ENCODE results near the gene RCBTB1. TPM values are rescaled to one million over a fixed set of nuclear protein-coding genes. Genes with fewer than 3 reads are reported as not detected.

RCBTB1 gene
- total RNA-seq, 1 experiment from 2014 or later = 6.3 TPM

DNA sequence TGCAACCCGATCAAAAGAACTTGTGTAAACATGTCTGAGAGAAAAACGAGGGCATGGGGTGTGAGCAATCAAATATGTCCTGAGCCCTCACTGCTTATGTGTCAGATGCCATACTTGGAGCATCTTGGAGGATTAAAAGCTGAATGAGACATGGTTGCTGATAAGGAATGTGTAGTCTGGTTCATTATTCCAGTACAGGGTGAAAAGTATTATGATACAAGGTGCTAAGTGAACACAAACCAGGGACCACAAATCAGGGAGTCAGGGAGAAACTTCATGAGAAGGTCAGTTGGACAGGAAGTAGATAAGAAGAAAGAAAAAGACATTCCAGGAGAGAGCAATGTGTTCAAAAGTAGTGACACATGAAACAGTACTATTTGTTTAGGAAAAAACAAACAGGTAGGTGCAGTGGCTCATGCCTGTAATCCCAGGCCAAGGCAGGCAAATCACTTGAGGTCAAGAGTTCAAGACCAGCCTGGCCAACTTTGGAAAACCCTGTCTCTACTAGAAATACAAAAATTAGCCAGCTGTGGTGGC is 2.0 kb upstream of the RCBTB1 start:
- no TSS peak for BruUV-seq (replicated peaks)
- no peak for TF ChIP-seq CTCF (IDR thresholded peaks at IDR 0.05; ENCODE audit: unreplicated experiment)
- H3K36me3 Mint-ChIP-seq (ENCODE audit: insufficient read depth, unreplicated experiment) = peaks cover 20% of the 10 kb centered on the region
- CTCF ChIA-PET = no interaction called here
- H3K4me1 Mint-ChIP-seq (ENCODE audit: low read depth, unreplicated experiment) = peaks cover 16% of the 10 kb centered on the region
- H3K9me3 Mint-ChIP-seq (ENCODE audit: low read depth, unreplicated experiment) = no peaks in the 10 kb centered on the region
- DNase-seq = no peak
- H3K27ac Mint-ChIP-seq (ENCODE audit: unreplicated experiment) = peak overlapping the region; percentile 8
- H3K4me3 Mint-ChIP-seq (ENCODE audit: low read depth, unreplicated experiment) = peak overlapping the region; percentile 76
- intact Hi-C loops (cut with micrococcal nuclease; ENCODE audit: unreplicated experiment) = no loop called here
- no peaks in the 10 kb centered on the region for H3K27me3 Mint-ChIP-seq (ENCODE audit: unreplicated experiment)

DNA sequence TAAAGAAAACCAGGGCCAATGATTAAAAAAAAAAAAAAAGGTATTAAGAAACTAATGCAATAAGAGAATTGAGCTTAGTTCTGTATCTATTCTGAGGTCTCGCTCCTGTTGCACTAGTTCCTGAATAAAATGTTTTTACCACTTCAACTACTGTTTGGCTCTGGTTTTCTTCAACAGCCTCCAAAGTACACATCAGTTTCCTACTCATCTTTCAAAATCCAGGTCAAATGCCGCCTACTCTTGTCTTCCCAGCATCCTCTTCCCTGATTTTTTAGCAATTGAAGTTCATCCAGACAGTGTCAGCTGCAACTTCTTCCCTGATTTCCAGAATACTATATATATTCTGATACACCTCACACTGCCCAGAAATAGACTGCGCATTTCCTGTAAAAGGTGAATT is 1.4 kb upstream of the RCBTB1 start:
- Mint-ChIP-seq H3K4me1 (ENCODE audit: low read depth, unreplicated experiment) (peaks cover 16% of the 10 kb centered on the region), H3K36me3 (ENCODE audit: insufficient read depth, unreplicated experiment) (peaks cover 20% of the 10 kb centered on the region), H3K27ac (ENCODE audit: unreplicated experiment) (peak overlapping the region; percentile 8), H3K9me3 (ENCODE audit: low read depth, unreplicated experiment) (no peaks in the 10 kb centered on the region), H3K27me3 (ENCODE audit: unreplicated experiment) (no peaks in the 10 kb centered on the region), H3K4me3 (ENCODE audit: low read depth, unreplicated experiment) (peak overlapping the region; percentile 76)
- DNase-seq = no peak
- CTCF ChIA-PET = no interaction called here
- BruUV-seq (replicated peaks) = no TSS peak
- intact Hi-C loops (cut with micrococcal nuclease; ENCODE audit: unreplicated experiment) = no loop called here
- no peak for TF ChIP-seq CTCF (IDR thresholded peaks at IDR 0.05; ENCODE audit: unreplicated experiment)

DNA sequence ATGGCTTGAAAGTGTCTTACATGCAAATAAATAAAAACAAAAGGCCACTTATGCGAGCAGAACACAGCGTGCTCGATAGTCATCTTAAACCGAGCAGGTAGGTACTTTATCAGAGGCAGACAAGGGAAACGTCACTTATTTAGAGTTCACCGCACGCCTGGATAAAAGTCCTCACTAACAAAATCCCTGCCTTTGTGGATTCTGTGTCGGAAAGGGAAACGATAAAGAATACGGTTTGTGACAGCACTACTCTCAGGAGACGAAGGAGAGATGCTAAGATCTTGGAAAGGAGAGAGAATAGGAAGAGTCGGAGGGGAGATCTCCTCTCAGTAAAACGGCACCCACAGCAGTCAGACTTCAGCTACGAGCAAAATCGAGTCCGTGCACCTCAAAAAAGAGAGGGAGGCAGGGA is 581 bp downstream of the RCBTB1 start:
- Mint-ChIP-seq H3K36me3 (ENCODE audit: insufficient read depth, unreplicated experiment) (peaks cover 20% of the 10 kb centered on the region), H3K4me1 (ENCODE audit: low read depth, unreplicated experiment) (peaks cover 16% of the 10 kb centered on the region), H3K9me3 (ENCODE audit: low read depth, unreplicated experiment) (no peaks in the 10 kb centered on the region), H3K27me3 (ENCODE audit: unreplicated experiment) (no peaks in the 10 kb centered on the region), H3K27ac (ENCODE audit: unreplicated experiment) (peak overlapping the region; percentile 69), H3K4me3 (ENCODE audit: low read depth, unreplicated experiment) (peak overlapping the region; percentile 76)
- TF ChIP-seq CTCF (IDR thresholded peaks at IDR 0.05; ENCODE audit: unreplicated experiment) = no peak
- BruUV-seq (replicated peaks) = no TSS peak
- intact Hi-C loops (cut with micrococcal nuclease; ENCODE audit: unreplicated experiment) = no loop called here
- CTCF ChIA-PET = no interaction called here
- no peak for DNase-seq

- Mint-ChIP-seq H3K4me3 (ENCODE audit: low read depth, unreplicated experiment) (no peak overlapping the region), H3K9me3 (ENCODE audit: low read depth, unreplicated experiment) (no peaks in the 10 kb centered on the region), H3K27ac (ENCODE audit: unreplicated experiment) (no peak overlapping the region), H3K36me3 (ENCODE audit: insufficient read depth, unreplicated experiment) (peaks cover 17% of the 10 kb centered on the region), H3K27me3 (ENCODE audit: unreplicated experiment) (no peaks in the 10 kb centered on the region), H3K4me1 (ENCODE audit: low read depth, unreplicated experiment) (no peaks in the 10 kb centered on the region)
- DNase-seq = no peak
- CTCF ChIA-PET = no interaction called here
- no peak for TF ChIP-seq CTCF (IDR thresholded peaks at IDR 0.05; ENCODE audit: unreplicated experiment)
- BruUV-seq (replicated peaks) = no TSS peak
- intact Hi-C loops (cut with micrococcal nuclease; ENCODE audit: unreplicated experiment) = no loop called here
These were observed 4.2 kb downstream of the RCBTB1 start for GRCh38 chr13:49580980-49581680.

All from Calu3 (cell line).